Dedifferentiated amniotic fluid mesenchymal stem cell (primary cell): ENCODE measurements around the gene TBC1D22A.
"Not testable (repeated sequence)": the region's sequence is repeated elsewhere in the genome, so short reads cannot be mapped to it uniquely, and the experiment has no call there.

Experiments used
- DNase-seq: peaks from one replicate; pipeline ENCODE4 v3.0.0-alpha.2; 2016; ENCODE audit errors: extremely low spot score

The TBC1D22A gene

GRCh38 chr22:47168900-47169800, 406.7 kb downstream of the TBC1D22A start:
- DNase-seq = no peak

GRCh38 chr22:47169801-47170140, 407.3 kb downstream of the TBC1D22A start:
- no peak for DNase-seq

DNA sequence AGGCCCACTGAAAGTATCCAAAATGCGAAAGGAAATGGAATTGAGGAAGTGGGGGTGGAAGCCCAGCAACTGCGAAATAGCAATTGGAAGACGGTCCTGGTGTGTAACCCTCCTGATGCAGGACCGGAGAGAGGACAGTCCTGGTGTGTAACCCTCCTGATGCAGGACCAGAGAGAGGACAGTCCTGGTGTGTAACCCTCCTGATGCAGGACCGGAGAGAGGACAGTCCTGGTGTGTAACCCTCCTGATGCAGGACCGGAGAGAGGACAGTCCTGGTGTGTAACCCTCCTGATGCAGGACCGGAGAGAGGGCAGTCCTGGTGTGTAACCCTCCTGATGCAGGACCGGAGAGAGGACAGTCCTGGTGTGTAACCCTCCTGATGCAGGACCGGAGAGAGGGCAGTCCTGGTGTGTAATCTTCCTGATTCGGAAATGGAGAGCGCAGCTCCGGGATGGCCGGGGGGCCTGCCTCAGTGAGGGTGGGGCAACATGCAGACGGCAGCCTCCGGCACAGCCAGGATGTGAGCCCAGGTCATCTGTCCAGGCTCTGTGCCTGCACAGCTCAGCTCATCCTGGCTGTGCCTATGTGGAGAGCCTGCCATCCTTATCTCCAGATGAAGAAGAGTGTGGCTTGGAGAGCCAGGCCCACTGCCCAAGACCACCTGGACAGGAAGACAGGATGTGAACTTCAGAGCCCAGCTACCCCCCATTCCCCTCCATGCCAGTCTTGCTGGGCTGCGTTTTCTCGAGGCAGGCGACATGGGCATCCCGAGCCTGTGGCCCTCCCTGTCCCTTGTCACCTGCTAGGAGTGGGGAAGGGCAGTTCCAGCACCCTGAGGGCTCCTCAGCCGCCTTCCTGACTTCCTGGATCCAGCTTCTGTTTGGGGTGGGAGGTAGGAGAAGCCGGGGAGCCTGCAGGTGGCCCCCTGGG, 408.3 kb downstream of the TBC1D22A start:
- not testable (repeated sequence) for DNase-seq

GRCh38 chr22:47171441-47172221, 409.2 kb downstream of the TBC1D22A start:
- no peak for DNase-seq

DNA sequence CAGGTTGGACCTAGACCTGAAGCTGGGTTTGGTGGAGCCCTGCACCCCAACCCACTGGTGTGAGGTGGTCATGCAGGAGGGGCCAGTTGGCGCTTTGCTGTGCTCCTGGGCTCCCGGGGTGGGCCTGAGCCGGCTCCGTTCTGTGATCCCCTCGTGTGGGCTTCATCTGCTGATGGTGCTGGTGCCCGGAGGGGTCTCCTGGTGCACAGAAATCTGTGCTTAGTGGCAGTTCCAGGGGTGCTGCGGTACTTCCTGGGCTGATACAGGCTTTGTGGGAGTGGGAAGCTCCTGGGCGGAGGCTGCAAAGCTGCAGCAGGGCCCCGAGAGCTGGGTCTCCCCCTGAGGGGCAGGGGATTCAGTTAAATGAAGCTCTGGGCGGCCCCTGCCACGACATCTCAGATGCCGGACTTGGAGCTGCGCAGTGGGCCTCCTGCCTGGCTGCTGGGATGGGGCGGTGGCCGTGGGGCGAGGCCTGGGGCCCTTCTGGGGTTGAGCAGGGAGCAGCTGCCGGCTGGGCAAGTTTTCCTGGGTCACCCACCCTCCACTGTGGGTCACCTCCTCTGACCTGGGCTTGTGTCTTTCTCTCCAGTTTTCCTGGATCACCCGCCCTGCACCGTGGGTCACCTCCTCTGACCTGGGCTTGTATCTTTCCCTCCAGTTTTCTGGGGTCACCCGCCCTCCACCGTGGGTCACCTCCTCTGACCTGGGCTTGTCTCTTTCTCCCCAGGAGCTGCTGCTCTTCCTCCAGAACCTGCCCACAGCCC, 410.5 kb downstream of the TBC1D22A start:
- DNase-seq = no peak

DNA sequence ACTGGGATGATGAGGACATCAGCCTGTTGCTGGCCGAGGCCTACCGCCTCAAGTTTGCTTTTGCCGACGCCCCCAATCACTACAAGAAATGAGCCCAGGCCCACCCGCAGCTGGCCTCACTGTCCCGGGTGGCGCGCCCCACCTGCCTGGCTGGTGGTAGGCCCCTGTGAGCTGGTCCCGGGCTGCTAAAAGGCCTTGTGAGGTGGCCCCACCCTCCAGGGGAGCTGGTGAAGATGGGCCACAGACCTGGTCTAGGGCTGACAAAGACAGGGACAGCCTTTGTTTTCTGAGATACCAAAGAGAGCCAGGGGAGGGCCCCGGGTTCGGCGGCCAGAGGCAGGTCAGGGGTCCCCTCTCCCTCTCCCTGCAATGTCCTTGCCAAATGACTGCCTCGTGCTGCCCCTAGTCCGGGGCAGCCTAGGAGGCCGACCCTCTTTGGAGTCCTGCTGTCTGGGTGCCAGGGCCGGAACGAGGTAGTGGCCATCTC, 411.1 kb downstream of the TBC1D22A start:
- no peak for DNase-seq

GRCh38 chr22:47174096-47174495, 411.6 kb downstream of the TBC1D22A start:
- DNase-seq = no peak

GRCh38 chr22:47174671-47175112, 412.2 kb downstream of the TBC1D22A start:
- no peak for DNase-seq

- DNase-seq = no peak
Observed at GRCh38 chr22:47175151-47176025, 412.9 kb downstream of the TBC1D22A start.

DNA sequence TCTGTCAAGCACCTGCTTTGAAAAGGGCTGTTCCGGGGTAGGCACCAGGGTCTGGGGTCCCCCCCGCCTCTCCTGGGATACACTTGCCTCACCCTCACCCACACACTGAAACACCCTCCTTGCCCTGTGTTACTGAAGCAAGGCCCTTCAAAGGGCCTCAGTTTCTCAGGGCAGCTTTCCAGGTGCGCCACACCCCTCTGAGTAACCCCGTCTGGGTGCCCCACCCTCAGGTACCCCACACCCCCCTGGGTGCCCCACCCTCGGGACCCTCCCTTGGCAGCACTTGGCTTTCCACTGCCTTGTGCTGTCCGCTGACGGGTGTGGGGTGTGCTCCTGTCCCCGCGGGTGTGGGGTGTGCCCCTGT, 413.6 kb downstream of the TBC1D22A start:
- DNase-seq = no peak

GRCh38 chr22:47176573-47177333, 414.3 kb downstream of the TBC1D22A start:
- DNase-seq = no peak

DNA sequence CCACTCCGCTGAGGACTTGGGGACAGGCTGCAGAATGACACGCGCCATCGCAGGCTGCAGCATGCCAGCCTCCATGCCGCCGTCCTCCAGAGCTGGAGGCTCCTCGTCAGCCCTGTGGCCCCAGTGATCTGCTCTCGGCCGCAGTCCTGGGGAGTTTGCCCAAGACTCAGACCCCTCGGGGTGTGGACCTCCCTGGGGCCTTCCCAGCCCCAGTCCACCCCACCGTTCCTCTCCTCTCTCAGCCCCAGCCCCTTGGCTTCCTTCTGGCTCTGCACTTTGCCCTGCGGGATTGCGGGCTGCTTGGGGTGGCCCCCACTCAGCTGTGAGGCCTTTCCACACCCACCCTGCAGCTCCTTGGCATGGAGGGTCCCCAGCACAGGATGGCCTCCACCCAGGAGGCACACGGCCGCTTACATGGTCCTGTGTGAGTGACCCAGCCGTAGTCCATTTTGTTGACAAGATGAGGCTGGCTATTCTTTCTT, 414.9 kb downstream of the TBC1D22A start:
- no peak for DNase-seq

- no peak for DNase-seq
Observed at GRCh38 chr22:47178339-47178738, 415.9 kb downstream of the TBC1D22A start.

DNA sequence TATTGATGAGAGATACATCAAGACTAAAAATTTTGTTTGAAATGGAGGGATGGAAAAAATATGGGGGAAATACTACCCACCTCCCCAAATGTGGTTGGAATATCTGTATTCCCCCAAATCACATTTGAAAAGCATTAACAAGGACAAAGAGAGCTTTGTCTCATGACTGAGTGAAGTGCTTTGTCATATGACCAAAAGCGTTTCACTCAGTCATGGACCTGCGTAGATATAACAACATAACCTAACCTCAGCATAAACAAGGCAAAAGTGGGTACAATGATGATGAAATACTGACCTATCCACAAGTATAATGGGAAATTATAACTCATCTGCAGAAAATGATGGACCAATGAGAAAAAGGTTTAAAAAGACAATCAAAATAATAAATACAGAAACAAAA, 418.3 kb downstream of the TBC1D22A start:
- no peak for DNase-seq

GRCh38 chr22:47187176-47187957, 424.9 kb downstream of the TBC1D22A start:
- no peak for DNase-seq

GRCh38 chr22:47188261-47189055, 426.0 kb downstream of the TBC1D22A start:
- no peak for DNase-seq
